Putamen (tissue), 1 donor: Measurements from ENCODE around the gene PRSS22.
"Not testable (repeated sequence)": the region's sequence is repeated elsewhere in the genome, so short reads cannot be mapped to it uniquely, and the experiment has no call there.

Source experiments
- DNase-seq: peaks from one replicate; pipeline ENCODE4 v3.0.0-alpha.2; 2016; ENCODE audit warnings: low spot score

Gene PRSS22

GRCh38 chr16:2857451-2858244, at the start of gene PRSS22:
Gene PRSS22 (minus strand): TSS chr16:2858170. CDS start chr16:2858104, 66 bp downstream.
- no peak for DNase-seq

GRCh38 chr16:2907084-2907753, 49.2 kb upstream of the PRSS22 start:
- DNase-seq = not testable (repeated sequence)

- no peak for DNase-seq
Measured at GRCh38 chr16:2905988-2906387, 48.0 kb upstream of the PRSS22 start.

- DNase-seq = peak; percentile 99
Measured at GRCh38 chr16:2905241-2905987, 47.4 kb upstream of the PRSS22 start.

- DNase-seq = no peak
Measured at GRCh38 chr16:2904922-2905240, 46.9 kb upstream of the PRSS22 start.

- peak; percentile 88 for DNase-seq
Measured at GRCh38 chr16:2904100-2904921, 46.3 kb upstream of the PRSS22 start.

GRCh38 chr16:2902337-2903130, 44.6 kb upstream of the PRSS22 start:
- no peak for DNase-seq

- DNase-seq = no peak
Measured at GRCh38 chr16:2900526-2901075, 42.6 kb upstream of the PRSS22 start.

- DNase-seq = no peak
Measured at GRCh38 chr16:2899564-2900072, 41.6 kb upstream of the PRSS22 start.

- DNase-seq = no peak
Measured at GRCh38 chr16:2898831-2899563, 41.0 kb upstream of the PRSS22 start.

GRCh38 chr16:2897110-2897509, 39.1 kb upstream of the PRSS22 start:
- no peak for DNase-seq

- DNase-seq = no peak
Measured at GRCh38 chr16:2896480-2897010, 38.6 kb upstream of the PRSS22 start.

- DNase-seq = no peak
Measured at GRCh38 chr16:2895813-2896212, 37.8 kb upstream of the PRSS22 start.

GRCh38 chr16:2894231-2894630, 36.3 kb upstream of the PRSS22 start:
- no peak for DNase-seq

GRCh38 chr16:2884041-2884451, 26.1 kb upstream of the PRSS22 start:
- no peak for DNase-seq

GRCh38 chr16:2883458-2883908, 25.5 kb upstream of the PRSS22 start:
- DNase-seq = no peak

- peak; percentile 99 for DNase-seq
Measured at GRCh38 chr16:2882650-2883457, 24.9 kb upstream of the PRSS22 start, which contains the start of gene FLYWCH2. Gene FLYWCH2 (plus strand): TSS chr16:2883215. CDS start chr16:2896450, 13,235 bp downstream.
